GM12891 (cell line): ENCODE measurements around the gene SSTR3.

Experiments used
- POLR2A ChIP-seq: IDR thresholded peaks from 2 replicates; pipeline ENCODE4 v1.6.1; 2011; ENCODE audit warnings: low read depth, low read length, control low read depth
- POLR2AphosphoS5 ChIP-seq: IDR thresholded peaks from 2 replicates; pipeline ENCODE4 v1.6.1; 2011; ENCODE audit warnings: low read depth, low read length, control low read depth
- SPI1 ChIP-seq: IDR thresholded peaks from 2 replicates; pipeline ENCODE4 v1.6.1; 2011; ENCODE audit warnings: low read depth, low read length, control low read depth
- TAF1 ChIP-seq: IDR thresholded peaks from 2 replicates; pipeline ENCODE4 v1.6.1; 2011; ENCODE audit warnings: low read depth, low read length, control low read depth

DNA sequence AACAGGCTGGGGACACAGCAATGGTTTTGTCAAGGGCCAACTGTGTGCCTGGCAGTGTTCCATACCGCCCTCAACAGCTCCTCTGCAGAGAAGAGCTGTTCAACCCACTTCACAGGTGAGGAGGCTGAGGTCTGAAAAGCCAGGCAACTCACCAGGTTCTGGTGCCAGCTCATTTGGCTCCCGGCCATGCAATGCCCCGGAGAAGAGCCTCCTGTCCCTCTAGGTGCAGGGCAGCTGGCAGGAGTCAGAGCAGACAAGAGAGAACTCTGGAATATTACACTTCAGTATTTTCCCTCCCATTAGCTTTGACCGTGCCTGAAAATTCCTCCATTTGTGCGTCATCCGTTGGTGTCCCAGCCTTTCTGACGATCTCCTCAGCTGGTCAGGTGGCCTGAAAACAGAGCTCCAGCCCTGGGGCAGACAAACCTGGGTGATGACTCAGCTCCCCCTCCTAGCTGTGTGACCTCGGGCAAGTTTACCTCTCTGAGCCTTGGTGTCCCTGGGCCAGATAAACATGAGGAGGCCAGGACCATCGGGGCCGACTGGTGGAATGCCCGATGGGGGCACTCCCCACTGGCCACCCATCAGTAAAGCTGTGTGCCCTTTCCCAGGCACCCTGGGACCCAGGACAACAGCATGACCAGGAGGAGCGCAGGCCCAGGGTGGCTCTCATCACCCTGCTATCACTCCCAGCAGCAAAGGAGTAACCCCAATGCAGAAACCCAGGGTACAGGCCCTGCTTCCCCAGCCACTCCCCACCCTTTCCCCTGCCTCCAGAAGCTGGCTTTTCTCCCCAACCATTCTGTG, 14.6 kb downstream of the SSTR3 start:
- TF ChIP-seq POLR2AphosphoS5 (no peak), POLR2A (no peak), SPI1 (no peak), TAF1 (no peak)
